NCI-H1436 (cell line): ENCODE data around the gene NRDE2.
"Not testable (repeated sequence)": the region's sequence is repeated elsewhere in the genome, so short reads cannot be mapped to it uniquely, and the experiment has no call there.

Source experiments
- DNase-seq: peaks from one replicate; lab custom pipeline; 2025; lab: John Stamatoyannopoulos, UW

The NRDE2 gene

GRCh38 chr14:90274019-90274418, 57.7 kb downstream of the NRDE2 start:
- no peak for DNase-seq

GRCh38 chr14:90273532-90273931, 58.2 kb downstream of the NRDE2 start:
- DNase-seq = no peak

GRCh38 chr14:90272523-90272922, 59.2 kb downstream of the NRDE2 start:
- no peak for DNase-seq

- DNase-seq = no peak
Measured at GRCh38 chr14:90268420-90268819, 63.3 kb downstream of the NRDE2 start.

GRCh38 chr14:90266441-90267154, 65.1 kb downstream of the NRDE2 start:
- DNase-seq = no peak

- DNase-seq = no peak
Measured at GRCh38 chr14:90263748-90264449, 67.8 kb downstream of the NRDE2 start.

- DNase-seq = peak; percentile 88
Measured at GRCh38 chr14:90256354-90257131, 75.2 kb downstream of the NRDE2 start, which contains the start of gene PSMC1. Gene PSMC1, plus strand, starts transcription at chr14:90256553. Its CDS starts 45 bp downstream, at chr14:90256598.

GRCh38 chr14:90255871-90256270, 75.9 kb downstream of the NRDE2 start:
- DNase-seq = no peak

GRCh38 chr14:90253826-90254225, 77.9 kb downstream of the NRDE2 start:
- no peak for DNase-seq

GRCh38 chr14:90248594-90248993, 83.1 kb downstream of the NRDE2 start:
- DNase-seq = no peak

GRCh38 chr14:90247441-90247840, 84.3 kb downstream of the NRDE2 start:
- DNase-seq = not testable (repeated sequence)

- DNase-seq = no peak
Measured at GRCh38 chr14:90246936-90247335, 84.8 kb downstream of the NRDE2 start.

GRCh38 chr14:90242444-90242843, 89.3 kb downstream of the NRDE2 start:
- no peak for DNase-seq

GRCh38 chr14:90239139-90239538, 92.6 kb downstream of the NRDE2 start:
- no peak for DNase-seq

GRCh38 chr14:90235179-90235976, 96.4 kb downstream of the NRDE2 start:
- peak; percentile 48 for DNase-seq

- not testable (repeated sequence) for DNase-seq
Measured at GRCh38 chr14:90229942-90230341, 101.8 kb downstream of the NRDE2 start.

- DNase-seq = no peak
Measured at GRCh38 chr14:90228478-90228877, 103.3 kb downstream of the NRDE2 start.
